Ishikawa (cell line): Measurements from ENCODE around the gene SLC6A11.

ENCODE experiments used
- CEBPB ChIP-seq: IDR thresholded peaks from 2 replicates; pipeline ENCODE4 v1.6.1; 2012
- CREB1 ChIP-seq: IDR thresholded peaks from 2 replicates; pipeline ENCODE4 v1.6.1; 2012; ENCODE audit warnings: low read depth
- EGR1 ChIP-seq: IDR thresholded peaks from 2 replicates; pipeline ENCODE4 v1.6.1; 2012
- EP300 ChIP-seq: IDR thresholded peaks from 2 replicates; pipeline ENCODE4 v1.6.1; 2012; ENCODE audit warnings: borderline replicate concordance
- FOXM1 ChIP-seq: IDR thresholded peaks from 2 replicates; pipeline ENCODE4 v1.6.1; 2012; ENCODE audit warnings: low read depth, borderline replicate concordance
- MAX ChIP-seq: IDR thresholded peaks from 2 replicates; pipeline ENCODE4 v1.6.1; 2012
- NFIC ChIP-seq: IDR thresholded peaks from 2 replicates; pipeline ENCODE4 v1.6.1; 2012
- RAD21 ChIP-seq: IDR thresholded peaks from 2 replicates; pipeline ENCODE4 v1.6.1; 2012; ENCODE audit warnings: low read depth
- TAF1 ChIP-seq: IDR thresholded peaks from 2 replicates; pipeline ENCODE4 v1.6.1; 2012; ENCODE audit warnings: low read depth, mild to moderate bottlenecking
- TCF12 ChIP-seq: IDR thresholded peaks from 2 replicates; pipeline ENCODE4 v1.6.1; 2012; ENCODE audit warnings: low read depth
- TEAD4 ChIP-seq: IDR thresholded peaks from 2 replicates; pipeline ENCODE4 v1.6.1; 2012
- USF1 ChIP-seq: IDR thresholded peaks from 2 replicates; pipeline ENCODE4 v1.6.1; 2012
- YY1 ChIP-seq: IDR thresholded peaks from 2 replicates; pipeline ENCODE4 v1.6.1; 2012; ENCODE audit warnings: low read depth
- ZBTB7A ChIP-seq: IDR thresholded peaks from 2 replicates; pipeline ENCODE4 v1.6.1; 2012; ENCODE audit warnings: low read depth
- TF ChIP-seq, protein P1 (sequence below): IDR thresholded peaks from 2 replicates; pipeline ENCODE4 v1.6.1; 2012; ENCODE audit warnings: low read depth, mild to moderate bottlenecking

Gene SLC6A11

GRCh38 chr3:10822055-10822454 is 6.0 kb downstream of the SLC6A11 start:
- TF ChIP-seq, protein P1, sequence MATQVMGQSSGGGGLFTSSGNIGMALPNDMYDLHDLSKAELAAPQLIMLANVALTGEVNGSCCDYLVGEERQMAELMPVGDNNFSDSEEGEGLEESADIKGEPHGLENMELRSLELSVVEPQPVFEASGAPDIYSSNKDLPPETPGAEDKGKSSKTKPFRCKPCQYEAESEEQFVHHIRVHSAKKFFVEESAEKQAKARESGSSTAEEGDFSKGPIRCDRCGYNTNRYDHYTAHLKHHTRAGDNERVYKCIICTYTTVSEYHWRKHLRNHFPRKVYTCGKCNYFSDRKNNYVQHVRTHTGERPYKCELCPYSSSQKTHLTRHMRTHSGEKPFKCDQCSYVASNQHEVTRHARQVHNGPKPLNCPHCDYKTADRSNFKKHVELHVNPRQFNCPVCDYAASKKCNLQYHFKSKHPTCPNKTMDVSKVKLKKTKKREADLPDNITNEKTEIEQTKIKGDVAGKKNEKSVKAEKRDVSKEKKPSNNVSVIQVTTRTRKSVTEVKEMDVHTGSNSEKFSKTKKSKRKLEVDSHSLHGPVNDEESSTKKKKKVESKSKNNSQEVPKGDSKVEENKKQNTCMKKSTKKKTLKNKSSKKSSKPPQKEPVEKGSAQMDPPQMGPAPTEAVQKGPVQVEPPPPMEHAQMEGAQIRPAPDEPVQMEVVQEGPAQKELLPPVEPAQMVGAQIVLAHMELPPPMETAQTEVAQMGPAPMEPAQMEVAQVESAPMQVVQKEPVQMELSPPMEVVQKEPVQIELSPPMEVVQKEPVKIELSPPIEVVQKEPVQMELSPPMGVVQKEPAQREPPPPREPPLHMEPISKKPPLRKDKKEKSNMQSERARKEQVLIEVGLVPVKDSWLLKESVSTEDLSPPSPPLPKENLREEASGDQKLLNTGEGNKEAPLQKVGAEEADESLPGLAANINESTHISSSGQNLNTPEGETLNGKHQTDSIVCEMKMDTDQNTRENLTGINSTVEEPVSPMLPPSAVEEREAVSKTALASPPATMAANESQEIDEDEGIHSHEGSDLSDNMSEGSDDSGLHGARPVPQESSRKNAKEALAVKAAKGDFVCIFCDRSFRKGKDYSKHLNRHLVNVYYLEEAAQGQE: no peak
- no peak for TF ChIP-seq FOXM1
- no peak for TF ChIP-seq TCF12
- no peak for TF ChIP-seq TAF1
- no peak for TF ChIP-seq YY1
- no peak for TF ChIP-seq CEBPB
- no peak for TF ChIP-seq EGR1
- no peak for TF ChIP-seq EP300
- no peak for TF ChIP-seq CREB1
- no peak for TF ChIP-seq USF1
- no peak for TF ChIP-seq NFIC
- no peak for TF ChIP-seq MAX
- TF ChIP-seq ZBTB7A: no peak
- no peak for TF ChIP-seq TEAD4
- TF ChIP-seq RAD21: no peak

- TF ChIP-seq USF1 (no peak), TCF12 (no peak), RAD21 (no peak), ZBTB7A (no peak), YY1 (no peak), TAF1 (no peak), NFIC (no peak), MAX (no peak), EP300 (no peak), CEBPB (no peak), FOXM1 (no peak), CREB1 (no peak), EGR1 (no peak), TEAD4 (no peak)
- TF ChIP-seq, protein P1: no peak
Observed at GRCh38 chr3:10822708-10823515, 6.9 kb downstream of the SLC6A11 start.

DNA sequence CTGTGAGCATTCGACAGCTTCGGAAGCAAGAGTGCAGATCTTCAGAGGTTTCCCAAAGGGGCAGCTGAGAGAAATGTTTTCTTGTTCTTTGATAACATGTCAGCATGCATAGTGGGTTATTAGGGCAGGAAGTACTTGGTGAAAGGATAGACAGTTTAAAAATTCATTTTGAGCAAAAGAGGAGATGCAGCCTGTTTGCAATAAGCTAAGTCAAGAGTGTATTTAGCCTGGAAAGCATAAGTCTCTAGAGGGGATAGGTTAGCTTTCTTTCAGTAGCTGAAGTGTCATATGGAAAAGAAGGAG is 7.4 kb downstream of the SLC6A11 start:
- TF ChIP-seq, protein P1: no peak
- no peak for TF ChIP-seq CEBPB
- TF ChIP-seq TCF12: no peak
- TF ChIP-seq NFIC: no peak
- no peak for TF ChIP-seq EGR1
- TF ChIP-seq TEAD4: no peak
- TF ChIP-seq USF1: no peak
- TF ChIP-seq EP300: no peak
- TF ChIP-seq YY1: no peak

- no peak for TF ChIP-seq TEAD4
- no peak for TF ChIP-seq YY1
Observed at GRCh38 chr3:10824468-10824867, 8.4 kb downstream of the SLC6A11 start.
